ENCODE data around the gene PPP2R3C. TPM values are rescaled to one million over a fixed set of nuclear protein-coding genes. Genes with fewer than 3 reads are reported as not detected.

The PPP2R3C gene
- total RNA-seq, 6 donors from 2014 or later = 14.6 to 26.2 (median 21.1) TPM

DNA sequence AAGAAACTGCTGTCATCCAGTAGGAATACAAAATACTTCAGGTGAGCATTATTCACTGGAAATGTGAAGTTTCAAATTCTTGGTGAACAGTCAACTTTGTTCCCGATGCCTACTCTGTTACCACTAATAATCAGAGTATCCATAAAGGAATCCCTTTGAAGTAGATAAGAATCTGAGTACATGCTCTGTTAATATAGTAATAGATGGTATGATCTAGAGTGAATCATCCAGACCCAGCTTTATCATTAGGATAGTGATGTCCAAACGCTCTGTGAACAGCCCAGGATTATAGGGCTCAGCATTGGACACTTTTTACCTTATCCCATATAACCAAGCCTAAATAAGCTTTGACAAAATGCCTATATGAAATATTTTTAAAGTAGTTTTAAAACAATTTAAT, 33.3 kb downstream of the PPP2R3C start:
- Histone ChIP-seq H3K4me3 (no peak overlapping the region), H3K27me3 (no peaks in the 10 kb centered on the region), H3K36me3 (peaks cover 15 to 99% (median 46%) of the 10 kb centered on the region in 4 donors), H3K27ac (no peak overlapping the region), H3K9me3 (no peaks in the 10 kb centered on the region), H3K4me1 (no peaks in the 10 kb centered on the region)
- DNase-seq (no peak), ATAC-seq (ENCODE audit: low FRiP score in 2 of 2) (no peak)
- TF ChIP-seq, protein P1, sequence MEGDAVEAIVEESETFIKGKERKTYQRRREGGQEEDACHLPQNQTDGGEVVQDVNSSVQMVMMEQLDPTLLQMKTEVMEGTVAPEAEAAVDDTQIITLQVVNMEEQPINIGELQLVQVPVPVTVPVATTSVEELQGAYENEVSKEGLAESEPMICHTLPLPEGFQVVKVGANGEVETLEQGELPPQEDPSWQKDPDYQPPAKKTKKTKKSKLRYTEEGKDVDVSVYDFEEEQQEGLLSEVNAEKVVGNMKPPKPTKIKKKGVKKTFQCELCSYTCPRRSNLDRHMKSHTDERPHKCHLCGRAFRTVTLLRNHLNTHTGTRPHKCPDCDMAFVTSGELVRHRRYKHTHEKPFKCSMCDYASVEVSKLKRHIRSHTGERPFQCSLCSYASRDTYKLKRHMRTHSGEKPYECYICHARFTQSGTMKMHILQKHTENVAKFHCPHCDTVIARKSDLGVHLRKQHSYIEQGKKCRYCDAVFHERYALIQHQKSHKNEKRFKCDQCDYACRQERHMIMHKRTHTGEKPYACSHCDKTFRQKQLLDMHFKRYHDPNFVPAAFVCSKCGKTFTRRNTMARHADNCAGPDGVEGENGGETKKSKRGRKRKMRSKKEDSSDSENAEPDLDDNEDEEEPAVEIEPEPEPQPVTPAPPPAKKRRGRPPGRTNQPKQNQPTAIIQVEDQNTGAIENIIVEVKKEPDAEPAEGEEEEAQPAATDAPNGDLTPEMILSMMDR (IDR thresholded peaks at IDR 0.05) = no peak
- TF ChIP-seq EP300 (IDR thresholded peaks at IDR 0.05) = no peak
- TF ChIP-seq POLR2AphosphoS5 (IDR thresholded peaks at IDR 0.05) = no peak
- TF ChIP-seq POLR2A (IDR thresholded peaks at IDR 0.05) = no peak
- 92 to 100% methylated on average over 2 of the region's 2 CpGs for WGBS, 2 donors

DNA sequence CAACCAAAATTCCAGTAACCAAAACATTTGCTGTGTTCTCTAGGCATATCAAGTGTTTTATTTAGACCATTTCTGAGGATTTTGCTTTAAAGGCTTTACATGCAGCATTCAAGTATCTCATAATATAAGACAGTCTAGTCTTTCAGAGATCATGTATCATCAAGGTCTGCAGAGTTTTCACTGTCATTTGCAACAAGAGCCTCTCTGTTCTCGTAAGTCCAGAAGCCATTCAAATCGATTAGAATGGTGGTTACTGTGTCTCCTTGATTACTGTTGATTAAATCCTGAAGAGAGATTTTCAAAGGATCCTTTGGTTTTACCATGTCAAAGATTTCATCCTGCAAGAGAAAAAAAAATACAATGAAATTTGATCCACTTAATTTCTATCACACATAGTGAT, 36.3 kb downstream of the PPP2R3C start:
- Histone ChIP-seq H3K27me3 (no peaks in the 10 kb centered on the region), H3K4me1 (no peaks in the 10 kb centered on the region), H3K4me3 (no peak overlapping the region), H3K36me3 (peaks cover 16 to 98% (median 52%) of the 10 kb centered on the region in 4 donors), H3K9me3 (no peaks in the 10 kb centered on the region), H3K27ac (no peak overlapping the region)
- 92 to 94% methylated on average over 2 of the region's 2 CpGs for WGBS, 2 donors
- TF ChIP-seq POLR2A (IDR thresholded peaks at IDR 0.05) = no peak
- TF ChIP-seq EP300 (IDR thresholded peaks at IDR 0.05) = no peak
- TF ChIP-seq, protein P1 (IDR thresholded peaks at IDR 0.05) = no peak
- TF ChIP-seq POLR2AphosphoS5 (IDR thresholded peaks at IDR 0.05) = no peak
- DNase-seq (no peak), ATAC-seq (ENCODE audit: low FRiP score in 2 of 2) (no peak)

DNA sequence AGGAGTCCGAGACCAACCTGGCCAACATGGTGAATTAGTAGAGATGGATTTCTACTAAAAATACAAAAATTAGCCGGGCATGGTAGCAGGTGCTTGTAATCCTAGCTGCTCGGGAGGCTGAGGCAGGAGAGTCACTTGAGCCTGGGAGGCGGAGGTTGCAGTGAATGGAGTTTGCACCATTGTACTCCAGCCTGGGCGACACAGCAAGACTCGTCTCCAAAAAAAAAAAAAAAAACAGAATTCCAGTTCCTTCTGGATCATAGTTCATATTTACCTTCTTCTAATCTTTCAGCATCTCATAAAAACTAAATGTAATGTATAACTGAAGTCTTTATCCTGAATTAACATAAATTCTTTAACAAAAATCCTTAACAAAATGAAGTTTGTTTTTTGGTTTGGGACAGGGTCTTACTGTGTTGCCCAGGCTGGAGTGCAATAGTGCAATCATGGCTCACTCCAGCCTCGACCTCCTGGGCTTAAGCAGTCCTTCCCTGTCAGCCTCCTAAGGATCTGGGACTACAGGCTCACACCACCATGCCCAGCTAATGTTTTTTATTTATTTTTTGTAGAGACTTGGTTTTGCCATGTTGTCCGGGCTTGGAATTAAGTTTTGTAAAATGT, 38.1 kb downstream of the PPP2R3C start:
- Histone ChIP-seq H3K9me3 (no peaks in the 10 kb centered on the region), H3K4me3 (no peak overlapping the region), H3K27ac (no peak overlapping the region), H3K36me3 (peaks cover 17 to 99% (median 58%) of the 10 kb centered on the region in 4 donors), H3K27me3 (no peaks in the 10 kb centered on the region), H3K4me1 (no peaks in the 10 kb centered on the region)
- TF ChIP-seq POLR2AphosphoS5 (IDR thresholded peaks at IDR 0.05) (no peak), POLR2A (IDR thresholded peaks at IDR 0.05) (no peak), EP300 (IDR thresholded peaks at IDR 0.05) (no peak)
- TF ChIP-seq, protein P1 (IDR thresholded peaks at IDR 0.05) = no peak
- DNase-seq = no peak
- WGBS, 2 donors = 96 to 97% methylated on average over 8 of the region's 8 CpGs
- no peak for ATAC-seq (ENCODE audit: low FRiP score in 2 of 2)

DNA sequence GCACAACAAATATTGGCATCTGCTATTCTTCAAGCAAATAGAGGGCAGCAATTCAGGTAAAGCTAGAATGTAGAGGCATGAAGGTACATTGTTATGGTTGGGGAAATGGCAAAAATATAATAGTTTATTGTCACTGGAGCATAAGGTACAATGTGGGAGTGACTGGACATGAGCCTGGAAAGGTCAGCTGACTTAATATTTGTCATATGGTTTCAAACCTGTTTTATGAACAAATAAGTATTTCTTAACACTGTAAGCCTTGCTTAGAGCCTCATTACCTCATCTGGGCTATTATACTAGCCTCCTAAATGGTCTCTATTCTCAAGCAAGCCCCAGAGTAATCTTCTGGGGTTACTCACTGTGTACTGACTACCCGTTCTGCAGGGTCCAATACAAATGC, 42.0 kb downstream of the PPP2R3C start:
- H3K9me3 ChIP-seq = no peaks in the 10 kb centered on the region
- no peaks in the 10 kb centered on the region for H3K27me3 ChIP-seq
- no peak overlapping the region for H3K4me3 ChIP-seq
- ATAC-seq (ENCODE audit: low FRiP score in 2 of 2) (peak in 1 of 2 donors; percentile 17), DNase-seq (no peak)
- no peaks in the 10 kb centered on the region for H3K4me1 ChIP-seq
- peaks cover 15 to 84% (median 49%) of the 10 kb centered on the region in 4 donors for H3K36me3 ChIP-seq
- 80 to 89% methylated on average over 1 of the region's 1 CpG for WGBS, 2 donors
- TF ChIP-seq EP300 (IDR thresholded peaks at IDR 0.05) = no peak
- TF ChIP-seq, protein P1 (IDR thresholded peaks at IDR 0.05) = no peak
- TF ChIP-seq POLR2A (IDR thresholded peaks at IDR 0.05) = no peak
- TF ChIP-seq POLR2AphosphoS5 (IDR thresholded peaks at IDR 0.05) = no peak
- H3K27ac ChIP-seq = no peak overlapping the region

DNA sequence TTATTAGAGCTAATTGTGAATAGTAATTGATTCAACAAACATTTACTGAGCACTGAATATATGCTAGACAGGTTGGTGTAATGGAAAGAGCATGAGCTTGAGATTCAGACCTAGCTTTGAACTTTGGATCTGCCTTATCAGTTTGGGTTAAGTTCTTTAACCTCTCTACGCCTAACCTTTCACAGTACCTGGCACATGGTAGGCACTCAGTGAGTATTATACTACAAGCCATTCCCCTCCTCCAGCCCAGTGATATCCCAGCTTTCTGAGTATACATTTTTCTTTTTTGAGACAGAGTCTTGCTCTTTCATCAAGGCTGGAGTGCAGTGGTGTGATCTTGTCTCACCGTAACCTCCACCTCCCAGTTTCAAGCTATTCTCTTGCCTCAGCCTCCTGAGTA, 43.7 kb downstream of the PPP2R3C start:
- no peak overlapping the region for H3K27ac ChIP-seq
- H3K4me1 ChIP-seq = peaks cover 0 to 6% (median 0%) of the 10 kb centered on the region in 4 donors
- no peak for DNase-seq
- peaks cover 8 to 76% (median 38%) of the 10 kb centered on the region in 4 donors for H3K36me3 ChIP-seq
- no peak for ATAC-seq (ENCODE audit: low FRiP score in 2 of 2)
- 95 to 100% methylated on average over 2 of the region's 2 CpGs for WGBS, 2 donors
- TF ChIP-seq, protein P1 (IDR thresholded peaks at IDR 0.05) = no peak
- TF ChIP-seq EP300 (IDR thresholded peaks at IDR 0.05) = no peak
- H3K9me3 ChIP-seq = no peaks in the 10 kb centered on the region
- H3K4me3 ChIP-seq = no peak overlapping the region
- no peaks in the 10 kb centered on the region for H3K27me3 ChIP-seq

Data from upper lobe of left lung (tissue), 6 donors.